ENCODE results near the gene TBX6.

Gene TBX6

DNA sequence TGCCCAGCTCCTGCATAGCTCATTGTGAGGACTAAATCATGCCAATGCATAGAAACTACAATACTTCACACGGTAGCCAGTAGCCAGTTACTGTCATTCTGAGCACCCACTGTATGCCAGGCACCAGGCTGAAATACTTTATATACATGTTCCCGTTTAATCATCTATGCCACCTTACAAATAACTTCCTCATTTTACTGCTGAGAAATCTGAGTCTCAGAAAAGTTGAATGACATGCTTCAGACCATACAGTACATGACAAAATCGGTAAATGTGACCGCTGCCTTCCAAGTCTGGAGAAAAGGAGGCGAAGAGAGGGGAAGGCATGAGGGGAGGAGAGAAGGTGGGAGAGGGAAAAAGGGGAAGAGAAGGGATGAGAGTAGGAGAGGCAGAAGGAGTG, 51.5 kb downstream of the TBX6 start:
- no peak for DNase-seq (ENCODE audit: low read depth in 1 of 2, low spot score in 1 of 2)
